Panc1 (cell line): ENCODE measurements around the gene LPP. TPM values are rescaled to one million over a fixed set of nuclear protein-coding genes. Genes with fewer than 3 reads are reported as not detected.

Experiments used
- ATAC-seq: fragments of 200-7000 bp; cut with Tn5 transposase; 2 replicates; pipeline ENCODE4 v1.9.1; 2020; ENCODE audit warnings: mild to moderate bottlenecking, moderate library complexity
- BruUV-seq: library from RNA; stranded (reverse); fragments of 400-500 nt; replicated peaks from 2 replicates; lab custom pipeline; 2021; lab: Mats Ljungman, UMichigan
- CTCF ChIA-PET: fragments of 300-600 bp; sonication (Branson Sonifier 250); formaldehyde crosslinking; loops from one replicate; lab custom pipeline; 2022; ENCODE audit warnings: antibody characterized with exemption; lab: Charles Lee
- POLR2A ChIA-PET: fragments of 300-600 bp; sonication (Branson Sonifier 250); formaldehyde crosslinking; loops from one replicate; lab custom pipeline; 2022; ENCODE audit warnings: antibody characterized with exemption; lab: Charles Lee
- DNase-seq: peaks from one replicate; pipeline ENCODE4 v3.0.0-alpha.2; 2010; ENCODE audit warnings: low read depth, low spot score
- H3K27ac ChIP-seq: 2 replicates; pipeline ENCODE4 v1.5.1; 2011; ENCODE audit warnings: mild to moderate bottlenecking, low read length, inconsistent platforms
- H3K27me3 ChIP-seq: fragments of 200-500 bp; sonication (Bioruptor generic); 2 replicates; pipeline ENCODE4 v1.6.0; 2014; ENCODE audit warnings: low read length, inconsistent platforms; ENCODE audit not compliant: control insufficient read depth, insufficient read depth
- H3K36me3 ChIP-seq: fragments of 200-500 bp; sonication (Bioruptor generic); 2 replicates; pipeline ENCODE4 v1.5.1; 2014; ENCODE audit warnings: inconsistent platforms, mild to moderate bottlenecking, low read length, moderate library complexity; ENCODE audit not compliant: control insufficient read depth, insufficient read depth
- H3K4me1 ChIP-seq: 2 replicates; pipeline ENCODE4 v1.5.1; 2011; ENCODE audit warnings: inconsistent platforms, mild to moderate bottlenecking, low read length, moderate library complexity; ENCODE audit not compliant: control insufficient read depth, insufficient read depth
- H3K4me3 ChIP-seq, 2 experiments: 2 replicates each; pipeline ENCODE4 v1.5.1; 2011 to 2012; ENCODE audit warnings: low read depth in 2 of 2, low read length in 2 of 2, mild to moderate bottlenecking in 2 of 2, inconsistent platforms in 1 of 2, moderate library complexity in 1 of 2
- H3K9me3 ChIP-seq: fragments of 200-500 bp; sonication (Bioruptor generic); 2 replicates; pipeline ENCODE4 v1.5.1; 2014; ENCODE audit warnings: low read depth, mild to moderate bottlenecking, inconsistent platforms, low read length, moderate library complexity; ENCODE audit not compliant: control insufficient read depth, insufficient read depth
- POLR2AphosphoS5 ChIP-seq: IDR thresholded peaks from 2 replicates; pipeline ENCODE4 v1.6.1; 2012; ENCODE audit warnings: mild to moderate bottlenecking, low read depth, low read length, moderate library complexity
- SIN3A ChIP-seq: IDR thresholded peaks from 2 replicates; pipeline ENCODE4 v1.6.1; 2012; ENCODE audit warnings: low read depth, mild to moderate bottlenecking, low read length, moderate library complexity, borderline replicate concordance; ENCODE audit not compliant: insufficient read depth
- TCF7L2 ChIP-seq: IDR thresholded peaks from 2 replicates; pipeline ENCODE4 v1.6.1; 2011; ENCODE audit warnings: mild to moderate bottlenecking, low read depth, low read length, inconsistent platforms
- in situ Hi-C: cut with HindIII; loops from 2 replicates; pipeline ENCODE4 v1.10.0; 2016; ENCODE audit warnings: low sequenced_read_pairs, low pct_unique_long_range_greater_than_20kb
- intact Hi-C: fragments of 100-400 bp; cut with micrococcal nuclease; formaldehyde crosslinking; loops from one replicate; pipeline ENCODE4 v1.10.0; 2022; ENCODE audit not compliant: unreplicated experiment
- total RNA-seq: library from RNA; stranded (reverse); gene quantifications from one replicate; pipeline ENCODE4 v1.2.1, GENCODE V29; 2021; ENCODE audit not compliant: unreplicated experiment
- TF ChIP-seq, protein P1 (sequence below), 2 experiments: IDR thresholded peaks; 2 replicates each; pipeline ENCODE4 v1.6.1; 2011 to 2012; ENCODE audit warnings: low read depth in 2 of 2, control low read depth in 1 of 2, low read length in 1 of 2, mild to moderate bottlenecking in 1 of 2, moderate library complexity in 1 of 2; ENCODE audit not compliant: insufficient read depth in 1 of 2
- TF ChIP-seq, protein P2 (sequence below): fragments of 450-650 bp; IDR thresholded peaks from 2 replicates; pipeline ENCODE4 v1.5.1; 2017; ENCODE audit warnings: mild to moderate bottlenecking

LPP gene
- total RNA-seq, 1 experiment from 2014 or later: 90.0 TPM

DNA sequence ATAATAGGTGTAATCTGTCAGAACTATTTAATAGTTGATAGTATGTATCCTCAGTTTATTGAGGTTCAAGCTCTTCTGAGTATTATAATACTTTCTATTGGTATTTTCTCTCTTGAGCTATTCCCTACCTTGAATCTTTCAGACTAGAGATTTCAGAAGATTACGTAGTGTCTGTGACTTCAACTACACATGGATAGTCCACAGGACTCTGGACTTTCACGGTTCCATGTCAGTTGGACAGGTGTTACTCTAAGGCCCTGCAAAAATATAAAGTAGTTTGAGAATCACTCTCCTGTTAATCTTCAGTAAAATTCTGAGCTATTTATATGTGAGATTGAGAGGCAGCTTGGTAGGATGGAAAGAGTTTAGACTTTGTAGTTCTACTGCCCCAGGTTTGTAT, 664.3 kb downstream of the LPP start:
- DNase-seq (no peak), ATAC-seq (no peak)
- ChIA-PET CTCF (interaction anchor here (0.6 kb wide), 1 partner anchor 12 kb away, joined by 8 read pairs; no protein-coding TSS in a partner anchor), POLR2A (no interaction called here)
- no peaks in the 10 kb centered on the region for H3K36me3 ChIP-seq
- no peak overlapping the region for H3K4me3 ChIP-seq
- H3K4me1 ChIP-seq: no peaks in the 10 kb centered on the region
- no peaks in the 10 kb centered on the region for H3K27me3 ChIP-seq
- in situ Hi-C loops (no loop called here), intact Hi-C loops (no loop called here)
- H3K9me3 ChIP-seq: no peaks in the 10 kb centered on the region
- H3K27ac ChIP-seq: no peak overlapping the region
- TF ChIP-seq, protein P1, sequence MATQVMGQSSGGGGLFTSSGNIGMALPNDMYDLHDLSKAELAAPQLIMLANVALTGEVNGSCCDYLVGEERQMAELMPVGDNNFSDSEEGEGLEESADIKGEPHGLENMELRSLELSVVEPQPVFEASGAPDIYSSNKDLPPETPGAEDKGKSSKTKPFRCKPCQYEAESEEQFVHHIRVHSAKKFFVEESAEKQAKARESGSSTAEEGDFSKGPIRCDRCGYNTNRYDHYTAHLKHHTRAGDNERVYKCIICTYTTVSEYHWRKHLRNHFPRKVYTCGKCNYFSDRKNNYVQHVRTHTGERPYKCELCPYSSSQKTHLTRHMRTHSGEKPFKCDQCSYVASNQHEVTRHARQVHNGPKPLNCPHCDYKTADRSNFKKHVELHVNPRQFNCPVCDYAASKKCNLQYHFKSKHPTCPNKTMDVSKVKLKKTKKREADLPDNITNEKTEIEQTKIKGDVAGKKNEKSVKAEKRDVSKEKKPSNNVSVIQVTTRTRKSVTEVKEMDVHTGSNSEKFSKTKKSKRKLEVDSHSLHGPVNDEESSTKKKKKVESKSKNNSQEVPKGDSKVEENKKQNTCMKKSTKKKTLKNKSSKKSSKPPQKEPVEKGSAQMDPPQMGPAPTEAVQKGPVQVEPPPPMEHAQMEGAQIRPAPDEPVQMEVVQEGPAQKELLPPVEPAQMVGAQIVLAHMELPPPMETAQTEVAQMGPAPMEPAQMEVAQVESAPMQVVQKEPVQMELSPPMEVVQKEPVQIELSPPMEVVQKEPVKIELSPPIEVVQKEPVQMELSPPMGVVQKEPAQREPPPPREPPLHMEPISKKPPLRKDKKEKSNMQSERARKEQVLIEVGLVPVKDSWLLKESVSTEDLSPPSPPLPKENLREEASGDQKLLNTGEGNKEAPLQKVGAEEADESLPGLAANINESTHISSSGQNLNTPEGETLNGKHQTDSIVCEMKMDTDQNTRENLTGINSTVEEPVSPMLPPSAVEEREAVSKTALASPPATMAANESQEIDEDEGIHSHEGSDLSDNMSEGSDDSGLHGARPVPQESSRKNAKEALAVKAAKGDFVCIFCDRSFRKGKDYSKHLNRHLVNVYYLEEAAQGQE (IDR thresholded peaks at IDR 0.05; ENCODE audit: insufficient read depth in 1 of 2, low read depth in 2 of 2, low read length in 1 of 2): no peak
- no peak for TF ChIP-seq POLR2AphosphoS5
- TF ChIP-seq TCF7L2: no peak
- TF ChIP-seq SIN3A: no peak
- TF ChIP-seq, protein P2, sequence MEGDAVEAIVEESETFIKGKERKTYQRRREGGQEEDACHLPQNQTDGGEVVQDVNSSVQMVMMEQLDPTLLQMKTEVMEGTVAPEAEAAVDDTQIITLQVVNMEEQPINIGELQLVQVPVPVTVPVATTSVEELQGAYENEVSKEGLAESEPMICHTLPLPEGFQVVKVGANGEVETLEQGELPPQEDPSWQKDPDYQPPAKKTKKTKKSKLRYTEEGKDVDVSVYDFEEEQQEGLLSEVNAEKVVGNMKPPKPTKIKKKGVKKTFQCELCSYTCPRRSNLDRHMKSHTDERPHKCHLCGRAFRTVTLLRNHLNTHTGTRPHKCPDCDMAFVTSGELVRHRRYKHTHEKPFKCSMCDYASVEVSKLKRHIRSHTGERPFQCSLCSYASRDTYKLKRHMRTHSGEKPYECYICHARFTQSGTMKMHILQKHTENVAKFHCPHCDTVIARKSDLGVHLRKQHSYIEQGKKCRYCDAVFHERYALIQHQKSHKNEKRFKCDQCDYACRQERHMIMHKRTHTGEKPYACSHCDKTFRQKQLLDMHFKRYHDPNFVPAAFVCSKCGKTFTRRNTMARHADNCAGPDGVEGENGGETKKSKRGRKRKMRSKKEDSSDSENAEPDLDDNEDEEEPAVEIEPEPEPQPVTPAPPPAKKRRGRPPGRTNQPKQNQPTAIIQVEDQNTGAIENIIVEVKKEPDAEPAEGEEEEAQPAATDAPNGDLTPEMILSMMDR: no peak
- BruUV-seq: no TSS peak

- H3K27me3 ChIP-seq: no peaks in the 10 kb centered on the region
- intact Hi-C loops: no loop called here
- ATAC-seq: no peak
- no peak overlapping the region for H3K27ac ChIP-seq
- in situ Hi-C loops: no loop called here
- H3K4me1 ChIP-seq: no peaks in the 10 kb centered on the region
- ChIA-PET CTCF (no interaction called here), POLR2A (no interaction called here)
- no peak overlapping the region for H3K4me3 ChIP-seq
- no peak for DNase-seq
- no peaks in the 10 kb centered on the region for H3K9me3 ChIP-seq
- TF ChIP-seq SIN3A (no peak), POLR2AphosphoS5 (no peak), TCF7L2 (no peak)
- TF ChIP-seq, protein P2: no peak
- no TSS peak for BruUV-seq
- H3K36me3 ChIP-seq: no peaks in the 10 kb centered on the region
These were observed 666.0 kb downstream of the LPP start for GRCh38 chr3:188819939-188820338.
